Measurements from ENCODE around the gene CLDN14.
"Not testable (repeated sequence)": the region's sequence is repeated elsewhere in the genome, so short reads cannot be mapped to it uniquely, and the experiment has no call there.

Gene CLDN14

DNA sequence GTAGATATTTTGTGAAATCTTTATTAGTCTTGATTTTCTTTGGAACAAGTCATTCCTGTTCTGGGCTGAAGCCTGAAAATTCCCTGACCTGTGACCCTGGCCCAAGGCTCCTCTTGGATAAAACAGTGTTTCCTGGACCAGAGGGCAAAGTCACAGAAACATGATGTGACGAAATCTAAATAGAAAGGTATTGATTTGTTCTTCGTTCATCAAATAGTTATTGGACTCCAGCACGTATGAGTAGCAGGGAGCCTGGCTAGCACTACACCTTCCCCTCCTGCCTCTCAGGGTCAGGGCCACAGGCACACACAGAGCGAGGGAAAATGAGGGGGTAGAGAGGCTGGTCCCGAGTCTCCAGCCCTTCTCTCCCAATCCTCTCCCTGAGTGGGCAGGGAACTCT is 1.7 kb upstream of the CLDN14 start:
- TF ChIP-seq, protein P1, sequence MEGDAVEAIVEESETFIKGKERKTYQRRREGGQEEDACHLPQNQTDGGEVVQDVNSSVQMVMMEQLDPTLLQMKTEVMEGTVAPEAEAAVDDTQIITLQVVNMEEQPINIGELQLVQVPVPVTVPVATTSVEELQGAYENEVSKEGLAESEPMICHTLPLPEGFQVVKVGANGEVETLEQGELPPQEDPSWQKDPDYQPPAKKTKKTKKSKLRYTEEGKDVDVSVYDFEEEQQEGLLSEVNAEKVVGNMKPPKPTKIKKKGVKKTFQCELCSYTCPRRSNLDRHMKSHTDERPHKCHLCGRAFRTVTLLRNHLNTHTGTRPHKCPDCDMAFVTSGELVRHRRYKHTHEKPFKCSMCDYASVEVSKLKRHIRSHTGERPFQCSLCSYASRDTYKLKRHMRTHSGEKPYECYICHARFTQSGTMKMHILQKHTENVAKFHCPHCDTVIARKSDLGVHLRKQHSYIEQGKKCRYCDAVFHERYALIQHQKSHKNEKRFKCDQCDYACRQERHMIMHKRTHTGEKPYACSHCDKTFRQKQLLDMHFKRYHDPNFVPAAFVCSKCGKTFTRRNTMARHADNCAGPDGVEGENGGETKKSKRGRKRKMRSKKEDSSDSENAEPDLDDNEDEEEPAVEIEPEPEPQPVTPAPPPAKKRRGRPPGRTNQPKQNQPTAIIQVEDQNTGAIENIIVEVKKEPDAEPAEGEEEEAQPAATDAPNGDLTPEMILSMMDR (IDR thresholded peaks at IDR 0.05; ENCODE audit: borderline replicate concordance, insufficient read depth, low read depth, low read length) = no peak
- no peak overlapping the region for H3K4me3 ChIP-seq (ENCODE audit: low read depth, low read length)

DNA sequence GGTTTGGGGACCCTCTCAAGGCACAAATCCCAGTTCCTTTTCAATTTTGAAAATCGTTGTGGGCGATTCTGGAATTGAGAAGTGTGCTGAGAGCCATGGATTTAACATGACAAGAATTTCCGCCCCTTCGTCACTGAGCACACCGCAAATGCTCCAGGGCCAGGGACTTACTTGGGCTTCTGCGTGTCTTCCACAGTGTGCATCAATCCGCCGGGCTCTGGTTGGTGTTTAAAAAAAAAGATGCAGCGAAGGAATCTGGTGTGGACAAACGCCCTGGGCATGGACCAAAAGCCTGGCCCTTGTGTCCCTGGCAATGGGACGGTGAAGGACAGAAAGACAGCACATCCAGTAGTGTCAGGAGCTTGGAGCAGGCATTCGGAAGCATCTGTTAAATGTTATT is 696 bp upstream of the CLDN14 start:
- no peak overlapping the region for H3K4me3 ChIP-seq (ENCODE audit: low read depth, low read length)
- TF ChIP-seq, protein P1 (IDR thresholded peaks at IDR 0.05; ENCODE audit: borderline replicate concordance, insufficient read depth, low read depth, low read length) = no peak

DNA sequence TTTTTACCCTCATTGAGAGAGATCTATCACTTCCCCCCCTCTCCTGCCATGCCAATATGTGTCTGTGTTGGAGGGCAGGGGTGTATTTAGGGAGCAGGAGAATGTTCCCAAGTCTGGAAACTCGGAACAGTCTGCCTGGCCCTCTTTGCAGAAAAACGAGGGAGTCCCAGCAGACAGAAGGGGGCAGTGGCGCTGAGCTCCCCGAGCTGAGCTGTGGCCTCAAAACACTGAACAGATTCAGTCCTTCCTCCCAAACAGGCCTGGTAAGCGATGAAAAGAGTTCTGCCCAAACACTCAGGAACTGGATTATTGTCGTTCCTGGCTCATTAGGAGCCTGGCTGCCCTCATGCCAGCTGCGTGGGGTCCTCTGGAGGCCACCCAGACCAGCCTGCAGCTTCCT is 981 bp downstream of the CLDN14 start:
- no peak overlapping the region for H3K4me3 ChIP-seq (ENCODE audit: low read depth, low read length)
- TF ChIP-seq, protein P1 (IDR thresholded peaks at IDR 0.05; ENCODE audit: borderline replicate concordance, insufficient read depth, low read depth, low read length) = peak; percentile 39

- TF ChIP-seq, protein P1 (IDR thresholded peaks at IDR 0.05; ENCODE audit: borderline replicate concordance, insufficient read depth, low read depth, low read length) = no peak
- H3K4me3 ChIP-seq (ENCODE audit: low read depth, low read length) = no peak overlapping the region
Observed at GRCh38 chr21:36478207-36478701, 1.7 kb downstream of the CLDN14 start.

- no peak overlapping the region for H3K4me3 ChIP-seq (ENCODE audit: low read depth, low read length)
- TF ChIP-seq, protein P1 (IDR thresholded peaks at IDR 0.05; ENCODE audit: borderline replicate concordance, insufficient read depth, low read depth, low read length) = no peak
Observed at GRCh38 chr21:36477559-36477958, 2.4 kb downstream of the CLDN14 start.

GRCh38 chr21:36477001-36477400 is 2.9 kb downstream of the CLDN14 start:
- TF ChIP-seq, protein P1 (IDR thresholded peaks at IDR 0.05; ENCODE audit: borderline replicate concordance, insufficient read depth, low read depth, low read length) = no peak
- no peak overlapping the region for H3K4me3 ChIP-seq (ENCODE audit: low read depth, low read length)

DNA sequence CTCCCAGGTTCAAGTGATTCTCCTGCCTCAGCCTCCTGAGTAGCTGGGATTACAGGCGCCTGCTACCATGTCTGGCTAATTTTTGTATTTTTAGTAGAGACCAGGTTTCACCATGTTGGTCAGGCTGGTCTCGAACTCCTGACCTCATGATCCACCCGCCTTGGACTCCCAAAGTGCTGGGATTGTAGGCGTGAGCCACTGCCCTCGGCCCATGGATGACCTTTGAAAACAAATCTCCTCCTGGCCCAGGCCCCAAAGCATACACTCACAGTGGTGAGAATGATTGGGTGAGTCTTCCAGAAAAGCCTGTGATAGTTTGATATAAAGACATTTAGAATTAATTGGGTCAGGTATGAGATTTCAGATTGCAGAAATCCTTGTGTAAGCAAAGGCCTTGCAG is 3.4 kb downstream of the CLDN14 start:
- not testable (repeated sequence) for H3K4me3 ChIP-seq (ENCODE audit: low read depth, low read length)

DNA sequence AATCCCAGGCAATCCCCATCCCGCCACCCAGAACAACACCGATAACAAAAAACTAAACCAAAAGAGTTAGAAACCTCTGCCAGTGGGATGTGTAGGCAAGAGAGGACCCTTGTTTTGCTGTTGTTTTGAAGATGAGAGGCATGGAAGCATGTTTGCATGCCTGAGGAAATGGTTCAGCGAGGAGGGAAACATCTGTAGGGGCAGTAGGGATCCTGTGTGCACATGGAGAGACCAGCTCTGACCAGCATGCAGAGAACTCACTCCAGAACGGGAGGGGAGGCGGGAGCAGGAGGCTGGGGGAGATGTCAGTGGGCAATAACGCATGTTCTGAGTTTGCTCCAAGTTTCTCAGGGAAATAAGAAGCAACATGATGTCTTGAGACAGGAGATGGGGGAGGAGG is 5.3 kb downstream of the CLDN14 start:
- TF ChIP-seq, protein P1 (IDR thresholded peaks at IDR 0.05; ENCODE audit: borderline replicate concordance, insufficient read depth, low read depth, low read length) = no peak
- no peak overlapping the region for H3K4me3 ChIP-seq (ENCODE audit: low read depth, low read length)
